GM10266 (cell line): ENCODE results near the gene AKAP8.
A peak's percentile ranks its signal among the peaks of the same experiment; 100 is the strongest.
"Not testable (repeated sequence)": the region's sequence is repeated elsewhere in the genome, so short reads cannot be mapped to it uniquely, and the experiment has no call there.

ENCODE experiments used
- DNase-seq: peaks from one replicate; pipeline ENCODE4 v3.0.0; 2012; ENCODE audit errors: extremely low spot score
- CTCF ChIP-seq: IDR thresholded peaks from 2 replicates; pipeline ENCODE4 v1.5.1; 2012; ENCODE audit warnings: mild to moderate bottlenecking, low read depth; ENCODE audit not compliant: control insufficient read depth, insufficient read depth; ENCODE audit errors: missing control alignments

The AKAP8 gene

GRCh38 chr19:15340086-15340485 lies 39.5 kb downstream of the AKAP8 start:
- TF ChIP-seq CTCF: no peak
- DNase-seq: no peak

DNA sequence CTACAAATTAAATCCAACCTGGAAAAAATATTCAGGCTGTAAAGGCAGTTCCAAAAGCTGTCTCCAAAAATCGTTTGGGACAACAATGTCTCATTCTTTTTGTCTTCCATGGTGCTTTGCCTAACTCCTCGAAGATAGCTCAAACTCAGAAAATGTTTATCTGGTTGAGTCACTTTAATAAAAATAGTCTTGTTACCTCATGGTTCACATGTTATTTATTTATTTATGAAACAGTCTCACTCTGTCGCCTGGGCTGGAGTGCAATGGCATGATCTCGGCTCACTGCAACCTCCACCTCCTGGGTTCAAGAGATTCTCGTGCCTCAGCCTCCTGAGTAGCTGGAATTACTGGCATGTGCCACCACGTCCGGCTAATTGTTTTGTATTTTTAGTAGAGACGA lies 42.4 kb downstream of the AKAP8 start:
- DNase-seq: no peak
- TF ChIP-seq CTCF: no peak

GRCh38 chr19:15335992-15336391 lies 43.6 kb downstream of the AKAP8 start:
- DNase-seq: not testable (repeated sequence)

DNA sequence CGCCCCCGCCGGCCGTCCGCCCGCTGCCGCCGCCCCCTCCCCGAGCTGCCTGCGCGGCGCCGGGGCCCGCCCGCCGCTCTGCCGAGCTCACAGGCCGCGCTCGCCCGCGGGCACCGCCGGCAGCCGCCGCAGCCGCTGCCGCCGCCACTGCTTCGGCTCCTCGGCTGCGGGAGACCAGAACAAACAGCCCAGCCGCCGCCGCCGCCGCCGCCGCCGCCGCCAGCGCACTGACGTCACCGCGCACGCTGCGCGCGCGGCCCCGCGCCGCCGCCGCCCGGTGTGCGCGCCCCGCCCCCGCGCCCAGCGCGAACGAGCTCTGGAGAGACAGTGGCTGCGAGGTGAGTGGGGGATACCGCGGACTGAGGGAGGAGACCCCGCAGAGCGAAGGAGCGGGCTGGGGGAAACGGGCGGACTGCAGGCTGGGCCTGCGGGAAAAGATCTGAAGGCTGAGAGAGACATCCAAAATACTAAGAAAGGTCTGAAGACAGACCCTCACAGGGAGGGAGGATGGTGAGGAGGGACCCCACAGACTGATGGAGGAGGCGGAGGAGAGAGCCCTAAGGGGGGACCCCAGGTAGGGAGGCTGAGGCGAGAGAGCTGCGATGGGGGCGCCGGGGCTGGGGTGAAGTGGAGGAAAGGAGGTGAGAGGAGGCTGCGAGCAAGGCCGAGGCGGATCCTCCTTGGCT lies 47.1 kb downstream of the AKAP8 start, which contains the start of gene BRD4:
Gene BRD4, minus strand, starts transcription at position 229 of the 686 bp plus-strand sequence. CDS start 59,440 bp downstream, outside the sequence.
- peak; percentile 91 for DNase-seq
- no peak for TF ChIP-seq CTCF

DNA sequence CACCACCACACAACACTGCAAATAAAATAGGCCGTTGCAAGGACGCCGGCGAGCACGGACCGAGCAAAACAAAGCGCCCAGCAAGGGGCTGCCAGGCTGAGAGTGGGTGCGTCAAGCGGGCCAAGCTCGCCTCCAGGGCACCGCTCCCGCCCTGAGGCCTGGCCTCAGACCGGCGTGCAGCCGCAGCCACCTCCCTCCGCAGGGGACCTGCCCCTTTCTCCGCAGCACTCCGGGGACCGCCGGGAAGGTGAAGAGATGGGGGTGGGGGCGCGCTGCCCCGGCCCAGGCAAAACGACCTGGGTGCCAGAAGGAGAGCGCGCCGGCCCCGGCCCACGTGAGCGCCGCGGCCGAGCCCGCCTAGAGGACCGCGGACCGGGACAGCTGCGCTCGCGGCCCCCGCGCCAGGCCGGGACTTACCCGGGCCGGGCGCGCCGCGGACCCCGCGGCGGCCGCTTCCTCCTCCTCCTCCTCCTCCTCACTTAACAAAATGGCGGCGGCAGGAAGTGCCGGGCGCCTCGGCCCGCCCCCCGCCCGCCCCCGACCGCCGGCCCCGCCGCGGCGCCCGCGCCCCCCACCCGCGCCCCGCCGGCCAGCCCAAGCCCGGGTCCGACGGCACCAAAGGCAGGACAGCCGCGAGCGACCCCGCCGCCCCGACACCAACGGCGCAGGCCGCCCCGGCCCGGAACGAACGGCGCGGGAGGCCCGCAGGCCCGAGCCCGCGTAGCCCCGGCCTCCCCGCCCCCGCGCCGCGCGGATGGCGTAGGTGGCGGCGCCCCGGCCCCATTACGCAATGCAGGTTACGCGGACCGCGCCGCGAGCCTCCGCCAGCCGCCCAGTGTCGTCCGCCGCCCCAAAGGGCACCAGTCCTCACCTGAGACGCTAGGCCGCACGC lies 47.9 kb downstream of the AKAP8 start:
- peak; percentile 86 for DNase-seq
- no peak for TF ChIP-seq CTCF

GRCh38 chr19:15330801-15331418 lies 48.7 kb downstream of the AKAP8 start:
- peak; percentile 57 for DNase-seq
- no peak for TF ChIP-seq CTCF

DNA sequence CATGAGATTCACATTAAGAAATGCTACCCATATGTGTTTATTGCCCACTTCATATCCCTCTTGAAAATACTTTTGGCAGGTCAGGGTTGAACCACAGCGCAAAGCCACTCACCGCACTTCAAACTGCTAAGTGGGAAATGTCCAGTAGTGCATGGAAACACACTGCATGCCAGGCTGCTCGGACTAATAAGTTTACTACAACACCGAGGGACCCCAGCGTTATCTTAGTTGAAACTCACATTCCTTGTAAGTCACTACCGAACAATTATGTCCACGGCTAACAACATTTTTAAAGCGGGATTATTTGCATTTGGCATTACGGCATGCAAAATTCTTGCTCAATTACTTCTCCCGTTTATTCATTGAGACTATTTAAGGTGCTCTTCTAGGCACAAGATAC lies 51.3 kb downstream of the AKAP8 start:
- no peak for TF ChIP-seq CTCF

More for the DNA sequence above, 51.3 kb downstream of the AKAP8 start:
- DNase-seq: no peak
